Lung (tissue), 12 donors: ENCODE results near the gene TENT4A. TPM values are rescaled to one million over a fixed set of nuclear protein-coding genes. Genes with fewer than 3 reads are reported as not detected.

Experiments
- ATAC-seq: fragments of 200-7000 bp; cut with Tn5 transposase; one replicate; pipeline ENCODE4 v1.9.1; 2020; ENCODE audit warnings: moderate number of reproducible peaks; ENCODE audit not compliant: insufficient read depth, low FRiP score
- DNase-seq, 3 donors: peaks; one replicate each; pipeline ENCODE4 v3.0.0-alpha.2; 2013 to 2017
- H3K27ac ChIP-seq, 2 donors: one replicate each; pipeline ENCODE4 v1.5.1; 2013; ENCODE audit warnings: mild to moderate bottlenecking in 2 of 2, moderate library complexity in 2 of 2, control low read depth in 1 of 2, inconsistent platforms in 1 of 2, low read depth in 1 of 2, low read length in 1 of 2
- H3K27me3 ChIP-seq, 3 donors: one replicate each; pipeline ENCODE4 v1.5.1; 2013; ENCODE audit warnings: low read length in 2 of 3; ENCODE audit not compliant: control insufficient read depth in 3 of 3, insufficient read depth in 3 of 3
- H3K36me3 ChIP-seq, 4 donors: one replicate each; pipeline ENCODE4 v1.5.1; 2013; ENCODE audit warnings: low read length in 4 of 4, mild to moderate bottlenecking in 1 of 4, moderate library complexity in 1 of 4; ENCODE audit not compliant: control insufficient read depth in 4 of 4, insufficient read depth in 4 of 4
- H3K4me1 ChIP-seq, 5 donors: one replicate each; pipeline ENCODE4 v1.5.1; 2013; ENCODE audit warnings: low read length in 5 of 5, mild to moderate bottlenecking in 2 of 5, moderate library complexity in 1 of 5; ENCODE audit not compliant: control insufficient read depth in 5 of 5, insufficient read depth in 5 of 5
- H3K4me3 ChIP-seq: one replicate; pipeline ENCODE4 v1.5.1; 2013; ENCODE audit warnings: mild to moderate bottlenecking, control low read depth, moderate library complexity
- H3K9ac ChIP-seq, 2 donors: one replicate each; pipeline ENCODE4 v1.5.1; 2013; ENCODE audit warnings: low read length in 2 of 2, control low read depth in 1 of 2; ENCODE audit not compliant: insufficient read depth in 1 of 2
- H3K9me3 ChIP-seq, 4 donors: one replicate each; pipeline ENCODE4 v1.5.1; 2013; ENCODE audit warnings: low read length in 3 of 4, mild to moderate bottlenecking in 1 of 4, moderate library complexity in 1 of 4; ENCODE audit not compliant: control insufficient read depth in 4 of 4, insufficient read depth in 3 of 4
- CTCF ChIP-seq: IDR thresholded peaks from 2 replicates; pipeline ENCODE4 v1.5.1; 2012; ENCODE audit warnings: mild to moderate bottlenecking; ENCODE audit errors: control extremely low read depth, extremely low read depth
- whole genome bisulfite sequencing, 2 donors: extraction: QIAGEN DNeasy Blood & Tissue Kit; methylation state at CpG; one replicate each; pipeline ENCODE4 v1.1.7; 2013; 5-methylcytosine and 5-hydroxymethylcytosine counted together
- polyA plus RNA-seq, 2 donors: library from polyadenylated mRNA; stranded (reverse); fragments of 200-250 nt; gene quantifications; one replicate each; pipeline ENCODE4 v1.2.1, GENCODE V29; 2013
- total RNA-seq, 2 donors: library from RNA; depleted of rRNA in 1 of 2; stranded (reverse); fragments of >200 nt in 1 of 2; gene quantifications; one replicate each; pipeline ENCODE4 v1.2.1, GENCODE V29; 2014 to 2021
- donor health status: control.
- donor health status: control.
- donor health status: Bipolar disorder and iron deficiency.
- donor health status: healthy.
- donor health status: DM: yes; HTN: yes; CAD: no.

Gene TENT4A
- total and polyA plus RNA-seq, 4 donors = 9.4 to 46.9 (median 17.3) TPM

- ATAC-seq = peak; percentile 85
- H3K27ac ChIP-seq = peak overlapping the region; percentile 85 to 94
- H3K9ac ChIP-seq = no peak overlapping the region
- H3K36me3 ChIP-seq = no peaks in the 10 kb centered on the region
- DNase-seq = peak in 1 of 3 donors; percentile 30
- 40 to 54% methylated on average over 11 of the region's 11 CpGs for WGBS, 2 donors
- peaks cover 0 to 3% (median 0%) of the 10 kb centered on the region in 3 donors for H3K27me3 ChIP-seq
- H3K4me1 ChIP-seq = peaks cover 0 to 12% (median 0%) of the 10 kb centered on the region in 5 donors
- H3K4me3 ChIP-seq = no peak overlapping the region
- no peaks in the 10 kb centered on the region for H3K9me3 ChIP-seq
- TF ChIP-seq CTCF = no peak
Measured at GRCh38 chr5:6704361-6704851, 8.8 kb upstream of the TENT4A start.

GRCh38 chr5:6705088-6705487 is 8.1 kb upstream of the TENT4A start:
- 51 to 65% methylated on average over 6 of the region's 6 CpGs for WGBS, 2 donors
- DNase-seq (no peak), ATAC-seq (no peak)
- peak overlapping the region; percentile 85 to 94 for H3K27ac ChIP-seq
- no peak overlapping the region for H3K4me3 ChIP-seq
- H3K27me3 ChIP-seq = peaks cover 0 to 7% (median 0%) of the 10 kb centered on the region in 3 donors
- H3K36me3 ChIP-seq = no peaks in the 10 kb centered on the region
- H3K9ac ChIP-seq = peak overlapping the region in 1 of 2 donors; percentile 5
- H3K9me3 ChIP-seq = no peaks in the 10 kb centered on the region
- no peak for TF ChIP-seq CTCF
- peaks cover 0 to 12% (median 0%) of the 10 kb centered on the region in 5 donors for H3K4me1 ChIP-seq

GRCh38 chr5:6705959-6706358 is 7.3 kb upstream of the TENT4A start:
- no peak for ATAC-seq
- no peaks in the 10 kb centered on the region for H3K36me3 ChIP-seq
- no peak overlapping the region for H3K9ac ChIP-seq
- H3K9me3 ChIP-seq = no peaks in the 10 kb centered on the region
- peaks cover 0 to 12% (median 0%) of the 10 kb centered on the region in 5 donors for H3K4me1 ChIP-seq
- H3K27me3 ChIP-seq = peaks cover 0 to 8% (median 0%) of the 10 kb centered on the region in 3 donors
- no peak overlapping the region for H3K27ac ChIP-seq
- DNase-seq = no peak
- TF ChIP-seq CTCF = no peak
- WGBS, 2 donors = 90 to 95% methylated on average over 5 of the region's 5 CpGs
- no peak overlapping the region for H3K4me3 ChIP-seq

GRCh38 chr5:6707852-6708251 is 5.4 kb upstream of the TENT4A start:
- no peaks in the 10 kb centered on the region for H3K36me3 ChIP-seq
- H3K9ac ChIP-seq = no peak overlapping the region
- H3K27ac ChIP-seq = no peak overlapping the region
- no peak for TF ChIP-seq CTCF
- DNase-seq = no peak
- H3K4me3 ChIP-seq = no peak overlapping the region
- 76 to 81% methylated on average over 6 of the region's 6 CpGs for WGBS, 2 donors
- peaks cover 0 to 14% (median 5%) of the 10 kb centered on the region in 5 donors for H3K4me1 ChIP-seq
- ATAC-seq = no peak
- H3K9me3 ChIP-seq = no peaks in the 10 kb centered on the region
- peaks cover 0 to 8% (median 0%) of the 10 kb centered on the region in 3 donors for H3K27me3 ChIP-seq
